ENCODE data around the gene MMP17.

DNA sequence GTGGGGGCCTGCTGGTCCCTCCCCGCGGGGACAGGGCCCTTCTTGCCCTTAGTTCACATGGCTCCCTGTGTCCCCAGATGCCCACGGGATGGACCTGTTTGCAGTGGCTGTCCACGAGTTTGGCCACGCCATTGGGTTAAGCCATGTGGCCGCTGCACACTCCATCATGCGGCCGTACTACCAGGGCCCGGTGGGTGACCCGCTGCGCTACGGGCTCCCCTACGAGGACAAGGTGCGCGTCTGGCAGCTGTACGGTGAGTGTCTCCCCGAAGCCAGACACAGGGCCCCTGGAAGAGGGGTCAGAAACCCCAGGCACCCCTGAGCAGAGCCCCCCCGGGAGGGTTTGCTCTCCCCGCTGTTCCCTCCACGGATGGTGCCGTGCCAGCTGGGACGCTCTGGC, 13.4 kb downstream of the MMP17 start:
- TF ChIP-seq, protein P1, sequence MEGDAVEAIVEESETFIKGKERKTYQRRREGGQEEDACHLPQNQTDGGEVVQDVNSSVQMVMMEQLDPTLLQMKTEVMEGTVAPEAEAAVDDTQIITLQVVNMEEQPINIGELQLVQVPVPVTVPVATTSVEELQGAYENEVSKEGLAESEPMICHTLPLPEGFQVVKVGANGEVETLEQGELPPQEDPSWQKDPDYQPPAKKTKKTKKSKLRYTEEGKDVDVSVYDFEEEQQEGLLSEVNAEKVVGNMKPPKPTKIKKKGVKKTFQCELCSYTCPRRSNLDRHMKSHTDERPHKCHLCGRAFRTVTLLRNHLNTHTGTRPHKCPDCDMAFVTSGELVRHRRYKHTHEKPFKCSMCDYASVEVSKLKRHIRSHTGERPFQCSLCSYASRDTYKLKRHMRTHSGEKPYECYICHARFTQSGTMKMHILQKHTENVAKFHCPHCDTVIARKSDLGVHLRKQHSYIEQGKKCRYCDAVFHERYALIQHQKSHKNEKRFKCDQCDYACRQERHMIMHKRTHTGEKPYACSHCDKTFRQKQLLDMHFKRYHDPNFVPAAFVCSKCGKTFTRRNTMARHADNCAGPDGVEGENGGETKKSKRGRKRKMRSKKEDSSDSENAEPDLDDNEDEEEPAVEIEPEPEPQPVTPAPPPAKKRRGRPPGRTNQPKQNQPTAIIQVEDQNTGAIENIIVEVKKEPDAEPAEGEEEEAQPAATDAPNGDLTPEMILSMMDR (conservative IDR thresholded peaks at IDR 0.05; ENCODE audit: low read depth, low read length): no peak
- TF ChIP-seq RCOR1 (IDR thresholded peaks at IDR 0.05; ENCODE audit: insufficient replicate concordance, low read length) (no peak), POLR2A (IDR thresholded peaks at IDR 0.05; ENCODE audit: low read depth, low read length) (no peak), MAFK (IDR thresholded peaks at IDR 0.05; ENCODE audit: low read depth, low read length) (no peak)
